IPS-11a (cell line): ENCODE data around the gene NID2.

Source experiments
- H3K4me3 ChIP-seq: one replicate; pipeline ENCODE4 v1.5.1; 2013; ENCODE audit warnings: low read depth, low read length, control low read depth

The NID2 gene

DNA sequence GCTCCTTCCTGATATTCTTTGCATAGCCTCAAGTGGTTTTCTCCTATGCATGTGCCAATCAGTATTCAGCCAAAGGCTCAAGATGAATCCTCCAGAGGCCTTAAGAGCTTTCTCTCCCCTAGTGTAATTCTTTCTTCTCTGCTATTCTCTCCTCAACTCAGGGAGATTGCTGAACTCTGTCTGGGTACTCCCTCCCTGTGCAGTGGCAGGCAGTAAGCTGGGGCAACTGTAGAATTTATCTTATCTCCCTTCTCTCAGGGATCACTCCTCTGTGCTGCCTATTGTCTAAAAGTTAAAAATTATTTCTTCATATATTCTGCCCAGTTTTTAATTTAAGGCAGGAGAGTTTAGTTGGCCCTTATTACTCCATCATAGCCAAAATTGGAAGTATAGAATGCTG is 108.0 kb downstream of the NID2 start:
- H3K4me3 ChIP-seq = no peak overlapping the region

DNA sequence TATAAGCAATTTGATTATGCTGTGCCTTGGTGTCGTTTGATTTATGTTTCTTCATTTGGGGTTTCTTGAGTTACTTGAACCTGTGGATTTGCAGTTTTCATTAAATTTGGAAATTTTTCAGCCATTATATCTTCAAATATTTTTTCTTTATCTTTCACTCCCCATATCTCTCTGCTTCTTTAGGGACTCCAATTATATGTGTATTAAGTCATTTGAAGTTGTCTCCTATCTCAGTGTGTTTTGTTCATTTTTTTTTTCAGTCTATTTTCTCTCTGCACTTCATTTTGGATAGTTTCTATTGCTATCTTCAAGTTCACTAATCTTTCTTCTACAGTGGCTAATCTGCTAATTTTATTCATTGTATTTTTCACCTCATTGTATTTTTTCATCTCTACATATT is 108.9 kb downstream of the NID2 start:
- H3K4me3 ChIP-seq = no peak overlapping the region

- no peak overlapping the region for H3K4me3 ChIP-seq
Measured at GRCh38 chr14:51957950-51958349, 110.9 kb downstream of the NID2 start.
